ENCODE results near the gene HACD2. TPM values are rescaled to one million over a fixed set of nuclear protein-coding genes. Genes with fewer than 3 reads are reported as not detected.

HACD2 gene
- total and polyA plus RNA-seq, 9 of the 15 experiments (the other 6 are each of a cell fraction or from before 2014, with no cell fraction given) = 1.3 to 10.5 (median 3.8) TPM

- no peak for TF ChIP-seq GMEB1 (CRISPR knock-in tag; IDR thresholded peaks at IDR 0.05)
Measured at GRCh38 chr3:123471106-123471505, 113.7 kb downstream of the HACD2 start (continued).

- Histone ChIP-seq H3K4me3 (no peak overlapping the region), H3K9ac (ENCODE audit: insufficient read depth in 1 of 2, low read depth in 2 of 2, low read length in 2 of 2) (no peak overlapping the region), H3K9me3 (replicated peaks; ENCODE audit: control insufficient read depth, insufficient read depth, low read depth, low read length) (no peaks in the 10 kb centered on the region), H3K4me1 (replicated peaks in 1 of 2; ENCODE audit: control insufficient read depth in 2 of 2, insufficient read depth in 2 of 2, low read length in 2 of 2) (no peaks in the 10 kb centered on the region), H3K36me3 (ENCODE audit: control insufficient read depth, insufficient read depth, low read length) (no peaks in the 10 kb centered on the region), H3K9me1 (ENCODE audit: control insufficient read depth, insufficient read depth, low read length) (no peaks in the 10 kb centered on the region), H3K4me2 (ENCODE audit: insufficient read depth, low read length) (no peak overlapping the region), H3K27me3 (ENCODE audit: control insufficient read depth in 2 of 2, insufficient read depth in 2 of 2, low read length in 2 of 2) (peaks cover 0 to 13% of the 10 kb centered on the region in 2 experiments; a peak in 2 of 5 replicates), H2AFZ (ENCODE audit: low read depth, low read length) (no peak overlapping the region), H3K27ac (ENCODE audit: extremely low read depth, low read depth, low read length) (no peak overlapping the region), H3K79me2 (ENCODE audit: control insufficient read depth, insufficient read depth, low read length) (no peaks in the 10 kb centered on the region), H4K20me1 (replicated peaks; ENCODE audit: control insufficient read depth, insufficient read depth, low read length) (no peaks in the 10 kb centered on the region)
- POLR2A ChIA-PET = no interaction called here
- ATAC-seq (no peak), FAIRE-seq (no peak), DNase-seq (ENCODE audit: extremely low read depth in 1 of 4, low spot score in 3 of 4) (no peak)
- CTCF ChIA-PET (ENCODE audit: low intra/inter-chr PET ratio) = no interaction called here
- intact Hi-C loops (cut with micrococcal nuclease) = no loop called here
- BruUV-seq (replicated peaks) = no TSS peak
- in situ Hi-C loops (cut with MboI) = no loop called here
- WGBS (ENCODE audit: insufficient coverage, low coverage, missing lambda C conversion rate) = 1% methylated on average over 11 of the region's 11 CpGs
- TF ChIP-seq SUPT5H (IDR thresholded peaks at IDR 0.05) (no peak), ZNF436 (CRISPR knock-in tag; IDR thresholded peaks at IDR 0.05) (no peak), UBTF (IDR thresholded peaks at IDR 0.05; ENCODE audit: borderline replicate concordance in 1 of 2, low read depth in 2 of 2, low read length in 2 of 2) (no peak), BMI1 (IDR thresholded peaks at IDR 0.05; ENCODE audit: low read length) (no peak), MECOM (CRISPR knock-in tag; IDR thresholded peaks at IDR 0.05) (no peak), ZNF696 (CRISPR knock-in tag; conservative IDR thresholded peaks at IDR 0.05) (no peak), CEBPG (CRISPR knock-in tag; IDR thresholded peaks at IDR 0.05) (no peak), CEBPG (tag; conservative IDR thresholded peaks at IDR 0.05 in 1 of 2, IDR thresholded peaks at IDR 0.05 in 1 of 2) (no peak), BHLHE40 (IDR thresholded peaks at IDR 0.05; ENCODE audit: low read length) (no peak), RAD21 (CRISPR knock-in tag; conservative IDR thresholded peaks at IDR 0.05 in 1 of 2, IDR thresholded peaks at IDR 0.05 in 1 of 2) (no peak), RBM39 (optimal IDR thresholded peaks at IDR 0.05; ENCODE audit: low read depth, low read length) (no peak), SMAD3 (CRISPR knock-in tag; conservative IDR thresholded peaks at IDR 0.05) (no peak), SRSF7 (optimal IDR thresholded peaks at IDR 0.05; ENCODE audit: low read depth, low read length) (no peak), ZNF175 (CRISPR knock-in tag; IDR thresholded peaks at IDR 0.05; ENCODE audit: low read depth) (no peak), PREB (CRISPR knock-in tag; IDR thresholded peaks at IDR 0.05) (no peak), ZNF143 (CRISPR knock-in tag; IDR thresholded peaks at IDR 0.05) (no peak)
Measured at GRCh38 chr3:123469323-123469995, 115.4 kb downstream of the HACD2 start.
